Tongue (tissue), 2 donors: Measurements from ENCODE around the gene TDRD12. TPM values are rescaled to one million over a fixed set of nuclear protein-coding genes. Genes with fewer than 3 reads are reported as not detected.
"Not testable (repeated sequence)": the region's sequence is repeated elsewhere in the genome, so short reads cannot be mapped to it uniquely, and the experiment has no call there.

Experiments
- DNase-seq: peaks from one replicate; pipeline ENCODE4 v3.0.0-alpha.2; 2015
- total RNA-seq: library from RNA; depleted of rRNA; stranded (reverse); fragments of >200 nt; gene quantifications from one replicate; pipeline ENCODE4 v1.2.3, GENCODE V29; 2014

TDRD12 gene
- total RNA-seq, 1 donor from 2014 or later = 0.41 TPM

DNA sequence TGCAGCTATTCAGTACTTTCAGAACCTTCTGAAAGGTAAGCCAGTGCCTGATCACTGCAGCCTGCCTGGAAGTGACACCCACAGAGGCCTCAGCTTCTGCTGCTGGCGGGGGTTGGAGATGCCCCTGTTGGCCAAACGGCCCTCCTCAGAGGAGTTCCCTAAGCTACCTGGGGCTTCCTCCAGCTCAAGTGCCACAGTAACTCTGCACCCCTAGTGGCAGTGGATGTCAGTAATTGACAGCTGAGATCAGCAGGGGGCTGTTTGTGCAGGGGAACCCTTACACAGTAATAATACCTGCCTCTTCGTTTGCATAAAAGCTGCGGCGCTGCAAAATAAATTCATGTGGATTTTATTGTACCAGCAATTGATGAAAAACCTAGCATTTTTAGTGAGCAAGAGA lies 28.9 kb downstream of the TDRD12 start:
- no peak for DNase-seq

GRCh38 chr19:32748948-32749347 lies 29.4 kb downstream of the TDRD12 start:
- DNase-seq = no peak

DNA sequence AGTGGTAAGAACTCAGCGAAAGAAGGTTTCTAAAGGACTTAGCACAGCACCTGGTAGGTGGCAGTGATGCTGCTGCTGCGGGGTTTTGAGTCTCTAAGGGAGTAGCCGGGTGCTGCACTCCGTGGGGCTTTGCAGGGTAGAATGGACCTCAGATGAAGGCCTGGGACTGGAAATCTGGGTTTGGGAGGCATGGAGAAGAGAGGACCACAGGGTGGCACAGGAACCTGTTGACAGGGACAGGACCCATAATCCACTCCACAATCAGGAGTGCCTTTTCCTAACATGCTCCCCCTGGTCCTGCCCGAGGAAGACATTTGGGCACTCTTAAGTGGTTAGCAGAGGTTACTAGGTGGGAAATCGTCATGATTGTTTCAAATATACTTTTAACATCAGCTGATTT lies 29.8 kb downstream of the TDRD12 start:
- DNase-seq = no peak

GRCh38 chr19:32750441-32751055 lies 31.0 kb downstream of the TDRD12 start:
- DNase-seq = no peak

DNA sequence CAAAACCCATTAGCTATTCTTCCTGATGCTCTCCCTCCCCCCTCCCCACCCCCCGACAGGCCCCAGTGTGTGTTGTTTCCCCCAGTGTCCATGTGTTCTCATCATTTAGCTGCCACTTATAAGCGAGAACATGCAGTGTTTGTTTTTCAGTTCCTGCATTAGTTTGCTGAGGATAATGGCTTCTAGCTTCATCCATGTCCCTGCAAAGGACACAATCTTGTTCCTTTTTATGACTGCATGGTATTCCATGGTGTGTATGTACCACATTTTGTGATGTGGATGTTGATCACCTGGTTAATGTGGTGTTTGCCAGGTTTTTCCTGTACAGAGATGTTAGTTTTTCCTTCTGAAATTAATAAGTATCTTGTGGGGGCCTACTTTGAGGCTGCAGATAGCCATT lies 31.5 kb downstream of the TDRD12 start:
- DNase-seq = no peak

DNA sequence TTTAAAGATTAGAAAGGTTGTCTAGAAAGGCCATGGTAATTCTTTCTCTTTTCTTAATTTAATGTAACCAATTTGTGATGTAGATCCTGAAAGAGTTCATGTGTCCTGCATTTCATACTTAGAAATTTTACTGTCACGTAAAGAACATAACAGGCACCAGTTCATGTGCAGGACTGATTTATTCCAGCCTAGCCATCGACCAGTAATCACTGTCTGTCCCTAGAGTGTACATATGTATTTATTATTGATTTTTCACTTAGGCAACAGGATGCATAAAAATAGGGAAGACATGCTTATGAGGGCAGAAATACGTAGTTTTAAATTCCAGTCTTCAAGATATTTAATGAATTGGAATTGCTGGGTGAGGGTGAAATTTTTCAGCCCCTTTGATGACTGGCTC lies 37.6 kb downstream of the TDRD12 start:
- DNase-seq = no peak

GRCh38 chr19:32765365-32765764 lies 45.8 kb downstream of the TDRD12 start:
- DNase-seq = not testable (repeated sequence)

GRCh38 chr19:32767951-32768679 lies 48.5 kb downstream of the TDRD12 start:
- peak; percentile 53 for DNase-seq

GRCh38 chr19:32771596-32771995 lies 52.0 kb downstream of the TDRD12 start:
- no peak for DNase-seq

DNA sequence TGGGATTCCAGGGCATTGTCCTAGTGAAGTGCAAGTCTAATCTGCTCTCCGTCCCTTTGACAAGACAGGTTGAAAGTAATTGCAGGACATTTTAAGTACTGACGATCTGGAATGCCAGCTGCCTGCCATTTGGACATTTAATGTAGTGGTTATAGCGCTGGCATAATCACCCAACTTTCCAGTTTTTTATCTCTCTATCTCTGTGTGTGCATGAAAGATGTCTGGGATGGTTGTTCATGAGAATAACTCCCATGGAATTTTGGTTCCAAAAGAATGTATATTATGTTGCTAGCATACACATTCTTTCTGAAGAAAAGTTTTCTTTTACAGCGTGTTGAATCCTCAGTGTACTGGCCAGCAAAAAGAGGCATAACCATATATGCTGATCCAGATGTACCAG lies 53.6 kb downstream of the TDRD12 start:
- no peak for DNase-seq

- no peak for DNase-seq
Observed at GRCh38 chr19:32779082-32779481, 59.5 kb downstream of the TDRD12 start.

DNA sequence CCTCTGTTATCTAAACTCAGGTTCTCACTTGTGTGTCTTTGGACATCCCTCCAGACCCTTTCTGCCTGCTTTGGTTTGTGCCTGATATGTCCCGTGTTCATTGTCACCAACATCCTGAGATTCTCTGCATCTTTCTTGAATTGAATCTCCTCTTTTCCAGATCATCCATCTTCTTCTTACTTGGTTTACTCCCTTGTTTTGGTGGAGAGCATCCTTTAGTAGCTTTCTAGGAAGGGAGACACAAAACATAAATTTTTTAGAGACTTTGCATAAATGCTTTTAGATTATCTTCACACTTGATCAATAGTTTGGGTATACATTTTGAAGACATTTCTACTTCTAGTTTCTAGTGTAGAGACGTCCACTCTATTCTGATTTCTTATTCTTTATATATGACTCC lies 61.7 kb downstream of the TDRD12 start:
- DNase-seq = no peak

DNA sequence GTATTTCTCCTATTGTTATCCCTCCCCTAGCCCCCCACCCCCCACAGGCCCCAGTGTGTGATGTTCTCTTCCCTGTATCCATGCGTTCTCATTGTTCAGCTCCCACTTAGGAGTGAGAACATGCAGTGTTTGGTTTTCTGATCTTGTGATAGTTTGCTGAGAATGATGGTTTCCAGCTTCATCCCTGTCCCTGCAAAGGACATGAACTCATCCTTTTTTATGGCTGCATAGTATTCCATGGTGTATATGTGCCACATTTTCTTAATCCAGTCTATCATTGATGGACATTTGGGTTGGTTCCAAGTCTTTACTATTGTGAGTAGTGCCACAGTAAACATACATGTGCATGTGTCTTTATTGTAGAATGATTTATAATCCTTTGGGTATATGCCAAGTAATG lies 62.5 kb downstream of the TDRD12 start:
- DNase-seq = not testable (repeated sequence)

- not testable (repeated sequence) for DNase-seq
Observed at GRCh38 chr19:32787161-32787813, 67.7 kb downstream of the TDRD12 start.

GRCh38 chr19:32787895-32788294 lies 68.3 kb downstream of the TDRD12 start:
- DNase-seq = not testable (repeated sequence)

DNA sequence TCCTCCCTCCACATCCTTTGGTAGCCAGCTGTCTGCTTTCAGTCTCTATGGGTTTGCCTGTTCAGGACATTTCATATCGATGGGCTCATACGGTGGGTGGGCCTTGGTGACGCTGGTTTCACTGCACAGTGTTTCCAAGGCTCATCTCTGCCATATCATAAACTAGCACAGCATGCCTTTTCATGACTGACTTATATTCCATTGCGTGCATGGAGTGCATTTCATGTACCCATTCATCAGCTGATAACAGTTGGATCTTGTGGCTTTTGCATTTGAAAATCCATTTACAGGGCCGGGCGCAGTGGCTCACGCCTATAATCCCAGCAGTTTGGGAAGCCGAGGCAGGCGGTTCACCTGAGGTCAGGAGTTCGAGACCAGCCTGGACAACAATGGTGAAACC lies 69.9 kb downstream of the TDRD12 start:
- no peak for DNase-seq

DNA sequence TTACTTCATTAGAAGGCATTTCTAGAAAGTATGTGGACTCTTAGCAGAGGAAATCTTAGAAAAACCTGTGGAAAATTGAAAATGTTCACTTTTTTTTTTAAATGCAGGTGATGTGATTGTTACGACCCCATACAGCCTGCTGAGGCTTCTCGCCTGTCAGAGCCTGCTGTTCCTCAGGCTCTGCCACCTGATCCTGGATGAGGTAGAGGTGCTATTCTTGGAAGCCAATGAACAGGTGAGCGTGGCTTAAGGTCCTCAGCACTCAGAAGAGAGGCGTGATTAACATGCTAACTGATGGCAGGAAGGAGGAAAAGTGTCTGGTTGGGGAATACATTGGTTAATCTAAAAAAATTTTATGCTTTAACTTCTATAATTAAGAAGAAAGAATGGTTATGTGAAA lies 78.6 kb downstream of the TDRD12 start:
- DNase-seq = peak; percentile 39

DNA sequence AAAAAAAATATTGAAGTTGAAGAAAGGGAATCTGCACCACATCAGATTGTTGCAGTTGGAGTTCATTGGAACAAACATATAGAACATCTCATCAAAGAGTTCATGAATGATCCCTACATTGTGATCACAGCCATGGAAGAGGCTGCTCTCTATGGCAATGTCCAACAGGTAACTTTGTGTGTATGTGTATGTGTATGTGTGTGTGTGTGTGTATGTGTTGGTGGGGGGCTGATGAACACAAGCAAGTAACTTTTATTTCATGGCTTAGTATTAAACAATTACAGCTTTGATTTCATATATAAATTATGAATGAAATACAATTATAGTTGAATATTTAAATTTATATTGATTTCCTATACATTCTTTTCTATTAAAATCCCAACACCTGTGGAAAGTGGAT lies 80.6 kb downstream of the TDRD12 start:
- DNase-seq = no peak

DNA sequence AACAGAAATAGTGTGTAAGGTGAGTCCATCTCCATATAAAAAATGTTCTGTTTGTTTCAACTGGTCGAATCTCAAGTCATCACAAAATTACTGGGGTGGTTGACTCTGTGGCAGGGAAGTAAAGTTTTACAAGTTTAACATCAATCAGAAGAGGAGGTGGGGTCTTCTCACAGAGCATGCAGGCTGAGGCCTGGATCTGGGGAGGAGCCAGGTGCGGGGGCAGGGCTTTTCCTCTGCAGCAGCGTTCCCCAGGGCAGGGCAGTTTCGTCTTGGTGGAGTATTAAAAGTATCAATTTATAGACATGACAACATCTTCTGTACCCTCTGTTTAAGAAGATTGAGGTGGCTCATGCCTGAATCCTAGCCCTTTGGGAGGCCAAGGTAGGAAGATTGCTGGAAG lies 81.2 kb downstream of the TDRD12 start:
- no peak for DNase-seq

GRCh38 chr19:32802840-32803239 lies 83.3 kb downstream of the TDRD12 start:
- DNase-seq = no peak

DNA sequence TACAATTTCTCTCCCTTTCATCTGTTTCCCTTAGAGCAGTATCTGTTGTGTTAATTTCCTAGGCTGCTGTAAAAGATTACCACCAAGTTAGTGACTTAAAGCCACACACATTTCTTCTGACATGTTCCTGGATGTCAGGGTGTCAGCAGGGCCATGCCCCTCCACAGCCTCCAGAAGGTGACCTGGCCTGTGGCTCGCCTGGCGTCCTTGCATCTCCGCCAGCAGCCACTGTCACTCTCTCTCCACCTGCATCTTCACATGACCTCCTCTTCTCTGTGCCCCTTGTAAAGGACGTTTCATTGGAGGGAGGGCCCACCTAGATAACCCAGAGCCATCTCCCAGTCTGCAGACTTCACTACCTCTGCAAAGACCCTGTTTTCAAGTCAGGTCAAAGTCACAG lies 88.7 kb downstream of the TDRD12 start:
- DNase-seq = no peak

GRCh38 chr19:32809254-32809653 lies 89.7 kb downstream of the TDRD12 start:
- DNase-seq = no peak

DNA sequence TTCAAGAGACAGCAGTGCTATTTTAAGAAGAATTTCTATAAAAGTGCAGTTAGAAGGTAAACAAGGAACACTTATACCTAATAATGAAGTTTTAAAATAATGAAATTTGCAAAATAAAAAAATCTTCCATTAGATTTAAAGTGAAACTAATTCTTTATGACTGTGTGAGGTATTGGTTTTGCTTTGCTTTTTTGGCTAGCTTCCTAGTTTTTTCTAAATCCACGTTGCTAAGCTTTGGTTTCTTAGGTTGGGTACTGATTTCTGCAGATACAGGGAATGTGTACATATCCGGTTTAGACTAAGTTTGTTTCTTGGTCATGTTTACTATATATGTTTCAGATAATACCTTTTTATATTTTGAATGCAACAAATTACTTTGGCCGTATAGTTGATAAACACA lies 90.2 kb downstream of the TDRD12 start:
- DNase-seq = no peak

GRCh38 chr19:32810452-32810851 lies 90.9 kb downstream of the TDRD12 start:
- no peak for DNase-seq
